CD14-positive monocyte (primary cell): ENCODE results near the gene TBC1D20. TPM values are rescaled to one million over a fixed set of nuclear protein-coding genes. Genes with fewer than 3 reads are reported as not detected.

Source experiments
- DNase-seq, 3 donors: peaks; one replicate each; pipeline ENCODE4 v3.0.0-alpha.2; 2011 to 2022
- H2AFZ ChIP-seq: 2 replicates; pipeline ENCODE4 v1.6.0; 2012; ENCODE audit warnings: mild to moderate bottlenecking, low read depth, low read length, inconsistent platforms; ENCODE audit not compliant: insufficient read depth, poor library complexity, severe bottlenecking
- H3K27ac ChIP-seq, 2 donors: 1 replicate in 1 of 2; 2 replicates in 1 of 2; pipeline ENCODE4 v1.5.1; 2012 to 2013; ENCODE audit warnings: low read length in 2 of 2, control low read depth in 1 of 2, inconsistent platforms in 1 of 2, low read depth in 1 of 2, mild to moderate bottlenecking in 1 of 2
- H3K27me3 ChIP-seq, 2 donors: one replicate each; pipeline versions ENCODE4 v1.6.0 to v1.6.1; 2011 to 2013; ENCODE audit warnings: low read length in 2 of 2; ENCODE audit not compliant: control insufficient read depth in 2 of 2, insufficient read depth in 2 of 2
- H3K36me3 ChIP-seq, 2 donors: replicated peaks in 1 of 2; 1 replicate in 1 of 2; 2 replicates in 1 of 2; pipeline versions ENCODE4 v1.5.1 to v1.6.1; 2012 to 2013; ENCODE audit warnings: low read length in 2 of 2, control low read depth in 1 of 2, inconsistent platforms in 1 of 2, mild to moderate bottlenecking in 1 of 2; ENCODE audit not compliant: insufficient read depth in 2 of 2, control insufficient read depth in 1 of 2
- H3K4me1 ChIP-seq, 2 donors: 1 replicate in 1 of 2; 2 replicates in 1 of 2; pipeline versions ENCODE4 v1.5.1 to v1.6.1; 2012 to 2013; ENCODE audit warnings: low read length in 2 of 2, control low read depth in 1 of 2, inconsistent platforms in 1 of 2, mild to moderate bottlenecking in 1 of 2, moderate library complexity in 1 of 2; ENCODE audit not compliant: insufficient read depth in 2 of 2, control insufficient read depth in 1 of 2
- H3K4me2 ChIP-seq: replicated peaks from 2 replicates; pipeline ENCODE3; 2012; ENCODE audit warnings: low read length, moderate library complexity, mild to moderate bottlenecking; ENCODE audit not compliant: poor library complexity, severe bottlenecking; ENCODE audit errors: extremely low read depth
- H3K4me3 ChIP-seq, 3 experiments: fragments of 200-600 bp in 1 of 3; sonication (generic) in 1 of 3; replicated peaks in 1 of 3; 1 replicate in 2 of 3; 2 replicates in 1 of 3; pipeline ENCODE4 v1.5.1; 2011 to 2013; ENCODE audit warnings: low read length in 3 of 3, mild to moderate bottlenecking in 3 of 3, control low read depth in 2 of 3, low read depth in 2 of 3, inconsistent platforms in 1 of 3, moderate library complexity in 1 of 3
- H3K79me2 ChIP-seq: 2 replicates; pipeline ENCODE4 v1.6.0; 2012; ENCODE audit warnings: mild to moderate bottlenecking, control low read depth, inconsistent platforms, low read length, moderate library complexity; ENCODE audit not compliant: insufficient read depth
- H3K9ac ChIP-seq: 2 replicates; pipeline ENCODE4 v1.6.0; 2017; ENCODE audit warnings: low read length, mild to moderate bottlenecking; ENCODE audit not compliant: insufficient read depth, poor library complexity, severe bottlenecking
- H3K9me3 ChIP-seq, 2 donors: replicated peaks in 1 of 2; 1 replicate in 1 of 2; 2 replicates in 1 of 2; pipeline versions ENCODE4 v1.5.1 to v1.6.1; 2012 to 2013; ENCODE audit warnings: low read length in 2 of 2, control low read depth in 1 of 2; ENCODE audit not compliant: control insufficient read depth in 1 of 2, insufficient read depth in 1 of 2
- H4K20me1 ChIP-seq: 2 replicates; pipeline ENCODE4 v1.6.0; 2012; ENCODE audit warnings: mild to moderate bottlenecking, low read length, control low read depth, moderate library complexity; ENCODE audit not compliant: insufficient read depth
- H3K27ac Mint-ChIP-seq, 7 donors: one replicate each; pipeline ENCODE4 v1.8.0; 2020; ENCODE audit warnings: mild to moderate bottlenecking in 7 of 7, mixed read lengths in 7 of 7, moderate library complexity in 6 of 7, inconsistent platforms in 2 of 7
- H3K27me3 Mint-ChIP-seq, 3 donors: one replicate each; pipeline ENCODE4 v1.8.0; 2021 to 2022; ENCODE audit warnings: low read depth in 3 of 3, mild to moderate bottlenecking in 3 of 3, mixed read lengths in 3 of 3, moderate library complexity in 3 of 3, inconsistent platforms in 1 of 3
- H3K36me3 Mint-ChIP-seq, 2 donors: one replicate each; pipeline ENCODE4 v1.8.0; 2020; ENCODE audit warnings: mixed read lengths in 2 of 2, inconsistent platforms in 1 of 2, mild to moderate bottlenecking in 1 of 2
- H3K4me1 Mint-ChIP-seq: one replicate; pipeline ENCODE4 v1.8.0; 2020; ENCODE audit warnings: mild to moderate bottlenecking, mixed read lengths
- H3K4me3 Mint-ChIP-seq, 2 donors: one replicate each; pipeline ENCODE4 v1.8.0; 2020; ENCODE audit warnings: mild to moderate bottlenecking in 2 of 2, mixed read lengths in 2 of 2, moderate library complexity in 1 of 2
- H3K9me3 Mint-ChIP-seq, 7 donors: one replicate each; pipeline ENCODE4 v1.8.0; 2020 to 2022; ENCODE audit warnings: mixed read lengths in 7 of 7, mild to moderate bottlenecking in 6 of 7, moderate library complexity in 6 of 7, inconsistent platforms in 2 of 7
- WGBS: methylation state at CpG from one replicate; pipeline ENCODE4 v1.1.5; 2013; ENCODE audit warnings: missing lambda C conversion rate; ENCODE audit not compliant: insufficient coverage; 5-methylcytosine and 5-hydroxymethylcytosine counted together
- intact Hi-C, 2 donors: fragments of 100-400 bp; cut with micrococcal nuclease; formaldehyde crosslinking; loops; one replicate each; pipeline versions ENCODE4 v1.15.0 to v1.15.1; 2023
- polyA plus RNA-seq, 3 donors: library from polyadenylated mRNA; depleted of rRNA in 1 of 3; unstranded in 2 of 3; stranded (reverse) in 1 of 3; fragments of 300-500 nt in 2 of 3; fragments of >200 nt in 1 of 3; fragmentation: Illumina TruSeq in 2 of 3; gene quantifications; 1 replicate in 2 of 3; 2 replicates in 1 of 3; pipeline ENCODE4 v1.2.3, GENCODE V29; 2012 to 2021
- TF ChIP-seq, protein P1 (sequence below): fragments of 200-600 bp; IDR thresholded peaks from one replicate; pipeline ENCODE4 v1.8.0; 2022; ENCODE audit warnings: antibody characterized with exemption, mild to moderate bottlenecking

The TBC1D20 gene
- polyA plus RNA-seq, 3 donors, result 10.5 to 24.7 (median 11.3) TPM

- Mint-ChIP-seq H3K36me3 (peaks cover 57 to 80% of the 10 kb centered on the region in 2 donors), H3K4me1 (peaks cover 20% of the 10 kb centered on the region), H3K9me3 (no peaks in the 10 kb centered on the region), H3K27ac (peak overlapping the region in 4 of 7 donors; percentile 54 to 80 (median 74)), H3K27me3 (no peaks in the 10 kb centered on the region), H3K4me3 (no peak overlapping the region)
- Histone ChIP-seq H3K36me3 (peaks cover 38 to 66% of the 10 kb centered on the region in 2 donors), H3K4me2 (no peak overlapping the region), H3K4me3 (no peak overlapping the region), H3K79me2 (peaks cover 25% of the 10 kb centered on the region), H2AFZ (no peak overlapping the region), H3K27ac (peak overlapping the region in 1 of 2 donors; percentile 37), H3K27me3 (no peaks in the 10 kb centered on the region), H3K9me3 (no peaks in the 10 kb centered on the region), H4K20me1 (peaks cover 45% of the 10 kb centered on the region), H3K9ac (no peak overlapping the region), H3K4me1 (peaks cover 3 to 9% of the 10 kb centered on the region in 2 donors)
- WGBS, result 44% methylated on average over 5 of the region's 13 CpGs
- no peak for DNase-seq
- intact Hi-C loops, result no loop called here
- TF ChIP-seq, protein P1, sequence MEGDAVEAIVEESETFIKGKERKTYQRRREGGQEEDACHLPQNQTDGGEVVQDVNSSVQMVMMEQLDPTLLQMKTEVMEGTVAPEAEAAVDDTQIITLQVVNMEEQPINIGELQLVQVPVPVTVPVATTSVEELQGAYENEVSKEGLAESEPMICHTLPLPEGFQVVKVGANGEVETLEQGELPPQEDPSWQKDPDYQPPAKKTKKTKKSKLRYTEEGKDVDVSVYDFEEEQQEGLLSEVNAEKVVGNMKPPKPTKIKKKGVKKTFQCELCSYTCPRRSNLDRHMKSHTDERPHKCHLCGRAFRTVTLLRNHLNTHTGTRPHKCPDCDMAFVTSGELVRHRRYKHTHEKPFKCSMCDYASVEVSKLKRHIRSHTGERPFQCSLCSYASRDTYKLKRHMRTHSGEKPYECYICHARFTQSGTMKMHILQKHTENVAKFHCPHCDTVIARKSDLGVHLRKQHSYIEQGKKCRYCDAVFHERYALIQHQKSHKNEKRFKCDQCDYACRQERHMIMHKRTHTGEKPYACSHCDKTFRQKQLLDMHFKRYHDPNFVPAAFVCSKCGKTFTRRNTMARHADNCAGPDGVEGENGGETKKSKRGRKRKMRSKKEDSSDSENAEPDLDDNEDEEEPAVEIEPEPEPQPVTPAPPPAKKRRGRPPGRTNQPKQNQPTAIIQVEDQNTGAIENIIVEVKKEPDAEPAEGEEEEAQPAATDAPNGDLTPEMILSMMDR, result no peak
Observed at GRCh38 chr20:415820-416322, 46.5 kb downstream of the TBC1D20 start.

DNA sequence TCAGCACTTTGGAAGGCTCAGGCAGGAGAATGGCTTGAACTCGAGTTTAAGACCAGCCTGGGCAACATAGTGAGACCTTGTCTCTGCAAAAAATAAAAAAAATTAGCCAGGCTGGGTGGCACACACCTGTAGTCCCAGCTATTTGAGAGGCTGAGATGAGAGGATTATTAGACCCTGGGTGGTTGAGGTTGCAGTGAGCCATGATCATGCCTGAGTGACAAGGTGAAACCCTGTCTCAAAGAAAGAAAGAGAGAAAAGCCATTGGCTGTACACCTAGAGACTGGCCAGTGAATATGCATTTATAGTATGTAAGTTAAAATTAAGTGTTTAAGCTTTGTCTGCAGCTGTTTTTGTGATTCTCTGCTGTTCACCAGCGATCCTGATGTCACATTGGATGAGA is 48.2 kb downstream of the TBC1D20 start:
- intact Hi-C loops, result no loop called here
- no peak for DNase-seq
- Histone ChIP-seq H3K9me3 (no peaks in the 10 kb centered on the region), H3K27me3 (no peaks in the 10 kb centered on the region), H3K4me2 (no peak overlapping the region), H2AFZ (no peak overlapping the region), H3K36me3 (peaks cover 29 to 65% of the 10 kb centered on the region in 2 donors), H3K4me3 (no peak overlapping the region), H3K4me1 (peaks cover 11 to 18% of the 10 kb centered on the region in 2 donors), H3K79me2 (peaks cover 42% of the 10 kb centered on the region), H3K27ac (no peak overlapping the region), H4K20me1 (peaks cover 59% of the 10 kb centered on the region), H3K9ac (no peak overlapping the region)
- H3K27me3 Mint-ChIP-seq, result no peaks in the 10 kb centered on the region
- H3K9me3 Mint-ChIP-seq, result no peaks in the 10 kb centered on the region
- H3K36me3 Mint-ChIP-seq, result peaks cover 63 to 81% of the 10 kb centered on the region in 2 donors
- 91% methylated on average over 1 of the region's 2 CpGs for WGBS
- peaks cover 32% of the 10 kb centered on the region for H3K4me1 Mint-ChIP-seq
- TF ChIP-seq, protein P1, result no peak
- H3K27ac Mint-ChIP-seq, result no peak overlapping the region
- H3K4me3 Mint-ChIP-seq, result no peak overlapping the region
